SKM-1 (cell line): ENCODE results near the gene CHGA.

Source experiments
- DNase-seq: peaks from one replicate; lab custom pipeline; 2025; ENCODE audit not compliant: unreplicated experiment; lab: John Stamatoyannopoulos, UW

CHGA gene

GRCh38 chr14:92942976-92943710 is 20.2 kb downstream of the CHGA start:
- no peak for DNase-seq

- no peak for DNase-seq
These were observed 21.1 kb downstream of the CHGA start for GRCh38 chr14:92943855-92944570.

GRCh38 chr14:92944976-92945375 is 22.0 kb downstream of the CHGA start:
- no peak for DNase-seq

GRCh38 chr14:92945544-92945943 is 22.6 kb downstream of the CHGA start:
- no peak for DNase-seq

GRCh38 chr14:92945959-92946846 is 23.3 kb downstream of the CHGA start:
- DNase-seq = no peak

- DNase-seq = no peak
These were observed 24.0 kb downstream of the CHGA start for GRCh38 chr14:92946847-92947545.

- DNase-seq = no peak
These were observed 25.7 kb downstream of the CHGA start for GRCh38 chr14:92948647-92949046.

- DNase-seq = no peak
These were observed 26.7 kb downstream of the CHGA start for GRCh38 chr14:92949496-92950192.

- DNase-seq = no peak
These were observed 27.2 kb downstream of the CHGA start for GRCh38 chr14:92950193-92950540.

- DNase-seq = no peak
These were observed 27.8 kb downstream of the CHGA start for GRCh38 chr14:92950773-92951172.

- no peak for DNase-seq
These were observed 28.3 kb downstream of the CHGA start for GRCh38 chr14:92951261-92951660.

- DNase-seq = no peak
These were observed 29.0 kb downstream of the CHGA start for GRCh38 chr14:92951912-92952471.

GRCh38 chr14:92952481-92953298 is 29.7 kb downstream of the CHGA start:
- no peak for DNase-seq

GRCh38 chr14:92953526-92953925 is 30.6 kb downstream of the CHGA start:
- no peak for DNase-seq

- no peak for DNase-seq
These were observed 32.0 kb downstream of the CHGA start for GRCh38 chr14:92954933-92955332.

GRCh38 chr14:92955381-92955780 is 32.4 kb downstream of the CHGA start:
- no peak for DNase-seq

- DNase-seq = no peak
These were observed 34.0 kb downstream of the CHGA start for GRCh38 chr14:92956961-92957360.

GRCh38 chr14:92958373-92959188 is 35.6 kb downstream of the CHGA start:
- DNase-seq = no peak

GRCh38 chr14:92959189-92959531 is 36.2 kb downstream of the CHGA start:
- no peak for DNase-seq
